Epithelial cell of proximal tubule (primary cell): Measurements from ENCODE around the gene ADAM15. TPM values are rescaled to one million over a fixed set of nuclear protein-coding genes. Genes with fewer than 3 reads are reported as not detected.
A peak's percentile ranks its signal among the peaks of the same experiment; 100 is the strongest.

Experiments used
- DNase-seq: peaks from one replicate; pipeline ENCODE4 v3.0.0-alpha.2; 2011; ENCODE audit warnings: low read depth
- H3K4me3 ChIP-seq: 2 replicates; pipeline ENCODE4 v1.5.1; 2011; ENCODE audit warnings: low read depth, mild to moderate bottlenecking, low read length
- CTCF ChIP-seq: conservative IDR thresholded peaks from 2 replicates; pipeline ENCODE4 v1.5.1; 2012; ENCODE audit warnings: low read depth, mild to moderate bottlenecking, low read length
- total RNA-seq: library from RNA; depleted of rRNA; stranded (reverse); fragments of >200 nt; gene quantifications from 2 replicates; pipeline ENCODE4 v1.2.3, GENCODE V29; 2015

ADAM15 gene
- total RNA-seq, 1 donor from 2014 or later, result 164 TPM

- no peak for DNase-seq
- H3K4me3 ChIP-seq, result no peak overlapping the region
- TF ChIP-seq CTCF, result no peak
These were observed 24.4 kb downstream of the ADAM15 start for GRCh38 chr1:155075535-155075934.

DNA sequence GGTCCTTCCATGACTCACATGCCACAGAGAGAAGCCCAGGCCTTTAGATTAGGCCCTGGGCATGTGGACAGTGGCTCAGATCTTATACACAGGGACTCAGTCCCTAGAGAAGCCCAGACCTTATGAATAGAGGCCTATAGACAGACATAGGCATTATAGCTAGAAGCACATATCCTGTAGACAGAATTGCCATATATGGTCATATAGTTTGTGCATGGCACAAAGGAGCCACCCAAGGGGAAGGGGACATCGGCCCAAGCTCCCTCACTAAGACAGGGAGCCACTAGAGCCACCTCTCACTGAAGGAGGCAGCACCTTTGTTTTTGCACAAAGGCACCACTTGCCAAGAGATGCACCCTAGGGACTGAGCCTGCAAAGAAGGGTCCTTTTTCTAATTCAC lies 25.3 kb downstream of the ADAM15 start:
- no peak for DNase-seq
- no peak for TF ChIP-seq CTCF
- H3K4me3 ChIP-seq, result no peak overlapping the region

DNA sequence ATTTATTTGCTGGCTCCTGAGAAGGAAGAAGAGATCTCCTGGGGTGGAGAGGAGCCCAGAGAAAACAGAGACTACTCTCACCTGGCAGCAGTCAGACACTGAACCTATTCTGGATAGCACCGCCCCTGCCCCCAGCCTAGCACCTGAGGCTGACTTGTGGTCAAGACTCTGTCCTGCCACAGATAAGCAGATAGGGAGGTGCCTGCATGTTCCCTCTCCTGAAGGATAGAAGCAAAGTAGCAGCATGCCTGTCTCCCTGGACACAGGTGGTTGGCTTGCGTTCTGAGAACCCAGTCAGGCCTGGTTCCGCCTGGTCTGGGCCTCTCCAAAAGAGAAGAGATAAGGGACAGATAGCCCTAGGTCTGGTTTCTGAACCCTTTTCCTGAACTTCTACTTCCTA lies 26.2 kb downstream of the ADAM15 start:
- H3K4me3 ChIP-seq, result no peak overlapping the region
- TF ChIP-seq CTCF, result no peak
- no peak for DNase-seq

DNA sequence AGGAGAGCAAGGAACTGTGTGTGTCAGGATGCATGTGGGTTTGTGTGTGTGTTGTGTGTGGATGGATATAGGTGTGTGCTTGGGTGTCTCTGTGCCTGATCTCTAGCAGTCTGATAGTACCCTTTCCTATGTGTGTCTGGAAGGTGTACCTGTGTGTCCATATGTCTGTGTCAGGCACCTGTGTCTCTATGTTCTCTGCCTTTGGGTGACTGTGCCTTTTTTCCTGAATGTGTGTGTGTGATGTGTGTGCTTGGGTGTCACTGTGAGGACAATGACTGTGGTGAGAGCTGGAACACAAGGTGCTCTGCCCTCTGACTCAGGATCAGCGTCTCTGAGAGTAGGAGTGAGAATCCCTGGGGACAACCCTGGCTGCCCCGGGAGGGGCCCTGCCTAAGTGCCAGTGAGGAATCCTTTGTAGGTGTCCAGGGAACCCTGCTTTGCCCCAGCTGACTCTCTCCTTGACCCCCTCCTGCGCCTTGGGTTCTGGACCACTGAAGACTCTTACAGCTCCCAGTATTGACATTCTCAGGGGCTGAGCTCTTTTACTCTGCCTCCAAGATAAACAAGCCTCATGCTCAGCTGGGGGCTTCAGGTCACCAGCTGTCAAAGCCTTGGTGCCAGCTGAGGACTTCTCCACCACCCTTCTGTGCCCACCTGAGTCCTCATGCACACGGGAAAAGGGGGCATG lies 26.8 kb downstream of the ADAM15 start:
- TF ChIP-seq CTCF, result no peak
- no peak for DNase-seq
- no peak overlapping the region for H3K4me3 ChIP-seq

DNA sequence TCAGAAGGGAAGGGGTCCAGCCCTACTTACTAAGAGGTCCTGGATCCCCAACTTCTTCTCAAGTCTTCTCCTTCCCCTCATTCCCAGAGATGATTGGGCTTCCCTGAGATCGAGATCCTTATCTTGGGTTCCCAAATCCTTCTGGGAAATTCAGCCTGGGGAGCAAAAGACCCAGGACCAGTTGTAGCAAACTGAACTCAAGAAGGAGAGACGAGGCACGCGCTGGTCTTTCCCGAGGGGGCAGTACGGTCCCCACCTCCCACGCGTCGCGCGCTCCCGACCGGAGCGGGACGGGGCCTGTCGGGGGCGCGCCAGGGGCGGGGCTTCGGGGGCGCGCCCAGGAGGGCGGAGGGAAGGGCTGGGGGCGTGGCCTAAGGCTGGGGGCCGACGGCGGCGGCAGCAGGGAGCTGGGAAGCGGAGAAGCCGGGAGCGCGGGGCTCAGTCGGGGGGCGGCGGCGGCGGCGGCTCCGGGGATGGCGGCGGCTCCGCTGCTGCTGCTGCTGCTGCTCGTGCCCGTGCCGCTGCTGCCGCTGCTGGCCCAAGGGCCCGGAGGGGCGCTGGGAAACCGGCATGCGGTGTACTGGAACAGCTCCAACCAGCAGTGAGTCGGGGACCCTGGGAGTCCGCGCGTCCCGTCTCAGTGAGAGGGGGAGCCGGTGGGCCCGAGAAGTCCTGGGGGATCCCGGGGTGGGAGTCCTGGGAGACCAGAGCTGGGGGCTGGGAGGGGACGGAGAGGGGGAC lies 27.5 kb downstream of the ADAM15 start, which contains the start of gene EFNA3:
Gene EFNA3 (plus strand): TSS at position 369 of the 741 bp plus-strand sequence. CDS start 105 bp downstream, at position 474.
- DNase-seq, result no peak
- peak within 1 kb of the TSS; percentile 40 for H3K4me3 ChIP-seq
- TF ChIP-seq CTCF, result no peak

DNA sequence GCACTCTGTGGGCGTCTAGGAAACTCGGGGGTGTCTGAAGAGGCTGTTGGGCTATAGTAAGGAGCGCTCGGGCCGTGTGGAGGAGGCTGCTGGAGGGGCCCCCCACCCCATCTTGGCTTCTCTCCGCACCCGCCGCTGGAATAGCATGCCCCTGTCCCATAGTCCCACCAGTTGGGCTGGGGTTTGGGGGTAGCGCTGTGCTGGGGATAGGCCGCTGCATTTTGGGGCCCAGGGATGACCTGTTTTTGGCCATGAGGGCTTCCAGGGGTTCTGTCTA lies 28.0 kb downstream of the ADAM15 start:
- peak overlapping the region; percentile 40 for H3K4me3 ChIP-seq
- DNase-seq, result no peak
- no peak for TF ChIP-seq CTCF
